Omental fat pad (tissue), 4 donors: Measurements from ENCODE around the gene RTN4RL1. TPM values are rescaled to one million over a fixed set of nuclear protein-coding genes. Genes with fewer than 3 reads are reported as not detected.

ENCODE experiments used
- ATAC-seq: fragments of 150-250 bp; one replicate; pipeline ENCODE4 v1.9.1; 2016; ENCODE audit warnings: mild to moderate bottlenecking, moderate library complexity; ENCODE audit not compliant: low FRiP score
- DNase-seq: peaks from one replicate; pipeline ENCODE4 v3.0.0-alpha.2; 2019; ENCODE audit warnings: low spot score
- total RNA-seq, 4 donors: library from RNA; depleted of rRNA; stranded (reverse); fragments of >200 nt; gene quantifications; one replicate each; pipeline ENCODE4 v1.1.0, GENCODE V29; 2016
- TF ChIP-seq, protein P1 (sequence below), 3 donors: fragments of 450-650 bp; IDR thresholded peaks; one replicate each; pipeline ENCODE4 v1.5.1; 2016 to 2017; ENCODE audit warnings: antibody characterized with exemption in 3 of 3, mild to moderate bottlenecking in 3 of 3, moderate library complexity in 2 of 3

The RTN4RL1 gene
- total RNA-seq, 4 donors from 2014 or later: 4.5 to 5.2 (median 4.6) TPM

GRCh38 chr17:2037155-2037554 is 12.0 kb upstream of the RTN4RL1 start:
- ATAC-seq (no peak), DNase-seq (no peak)
- TF ChIP-seq, protein P1, sequence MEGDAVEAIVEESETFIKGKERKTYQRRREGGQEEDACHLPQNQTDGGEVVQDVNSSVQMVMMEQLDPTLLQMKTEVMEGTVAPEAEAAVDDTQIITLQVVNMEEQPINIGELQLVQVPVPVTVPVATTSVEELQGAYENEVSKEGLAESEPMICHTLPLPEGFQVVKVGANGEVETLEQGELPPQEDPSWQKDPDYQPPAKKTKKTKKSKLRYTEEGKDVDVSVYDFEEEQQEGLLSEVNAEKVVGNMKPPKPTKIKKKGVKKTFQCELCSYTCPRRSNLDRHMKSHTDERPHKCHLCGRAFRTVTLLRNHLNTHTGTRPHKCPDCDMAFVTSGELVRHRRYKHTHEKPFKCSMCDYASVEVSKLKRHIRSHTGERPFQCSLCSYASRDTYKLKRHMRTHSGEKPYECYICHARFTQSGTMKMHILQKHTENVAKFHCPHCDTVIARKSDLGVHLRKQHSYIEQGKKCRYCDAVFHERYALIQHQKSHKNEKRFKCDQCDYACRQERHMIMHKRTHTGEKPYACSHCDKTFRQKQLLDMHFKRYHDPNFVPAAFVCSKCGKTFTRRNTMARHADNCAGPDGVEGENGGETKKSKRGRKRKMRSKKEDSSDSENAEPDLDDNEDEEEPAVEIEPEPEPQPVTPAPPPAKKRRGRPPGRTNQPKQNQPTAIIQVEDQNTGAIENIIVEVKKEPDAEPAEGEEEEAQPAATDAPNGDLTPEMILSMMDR (IDR thresholded peaks at IDR 0.05): no peak

DNA sequence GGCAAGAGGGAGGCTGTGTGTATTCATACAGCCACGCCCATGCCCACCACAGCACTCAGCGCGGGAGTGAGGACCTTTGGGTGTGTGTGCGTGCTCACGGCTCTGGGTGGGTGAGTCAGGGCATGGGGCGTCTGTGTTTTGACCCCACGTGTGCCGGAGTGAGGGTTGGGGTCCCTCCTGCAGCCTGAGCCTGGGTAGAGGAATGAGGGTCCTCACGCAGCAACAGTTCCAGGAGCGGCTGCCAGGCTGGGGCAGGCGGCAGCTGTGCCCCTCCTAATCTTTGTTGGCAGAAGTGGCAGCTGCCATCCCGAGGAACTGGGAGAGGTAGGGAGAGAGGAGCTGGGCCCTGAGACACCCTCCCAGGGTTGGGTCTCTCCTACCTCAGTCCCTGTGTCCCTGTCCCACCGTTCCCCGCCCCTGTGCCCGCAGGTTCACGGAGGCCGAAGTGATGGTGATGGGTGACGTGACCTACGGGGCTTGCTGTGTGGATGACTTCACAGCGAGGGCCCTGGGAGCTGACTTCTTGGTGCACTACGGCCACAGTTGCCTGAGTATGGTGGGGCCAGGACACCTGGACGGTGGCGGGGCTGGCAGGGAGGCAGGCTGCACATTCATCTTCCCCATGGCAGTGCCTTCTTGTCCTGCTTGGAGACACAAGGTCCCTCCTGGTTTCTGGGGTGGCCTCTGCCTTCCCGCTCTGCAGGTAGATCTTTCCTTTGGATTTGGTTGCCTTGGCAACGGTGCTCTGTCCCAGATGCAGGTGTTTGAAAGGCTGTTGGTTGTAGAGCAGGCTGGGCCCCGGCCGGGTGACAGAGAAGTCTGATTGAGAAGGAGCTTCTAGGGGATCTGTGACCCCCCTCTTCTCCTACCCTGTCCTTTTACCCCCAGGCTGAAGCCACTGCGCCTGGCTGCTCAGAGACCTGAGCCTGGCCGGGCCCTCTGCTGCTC is 10.7 kb upstream of the RTN4RL1 start:
- TF ChIP-seq, protein P1 (IDR thresholded peaks at IDR 0.05): no peak
- ATAC-seq (no peak), DNase-seq (no peak)

DNA sequence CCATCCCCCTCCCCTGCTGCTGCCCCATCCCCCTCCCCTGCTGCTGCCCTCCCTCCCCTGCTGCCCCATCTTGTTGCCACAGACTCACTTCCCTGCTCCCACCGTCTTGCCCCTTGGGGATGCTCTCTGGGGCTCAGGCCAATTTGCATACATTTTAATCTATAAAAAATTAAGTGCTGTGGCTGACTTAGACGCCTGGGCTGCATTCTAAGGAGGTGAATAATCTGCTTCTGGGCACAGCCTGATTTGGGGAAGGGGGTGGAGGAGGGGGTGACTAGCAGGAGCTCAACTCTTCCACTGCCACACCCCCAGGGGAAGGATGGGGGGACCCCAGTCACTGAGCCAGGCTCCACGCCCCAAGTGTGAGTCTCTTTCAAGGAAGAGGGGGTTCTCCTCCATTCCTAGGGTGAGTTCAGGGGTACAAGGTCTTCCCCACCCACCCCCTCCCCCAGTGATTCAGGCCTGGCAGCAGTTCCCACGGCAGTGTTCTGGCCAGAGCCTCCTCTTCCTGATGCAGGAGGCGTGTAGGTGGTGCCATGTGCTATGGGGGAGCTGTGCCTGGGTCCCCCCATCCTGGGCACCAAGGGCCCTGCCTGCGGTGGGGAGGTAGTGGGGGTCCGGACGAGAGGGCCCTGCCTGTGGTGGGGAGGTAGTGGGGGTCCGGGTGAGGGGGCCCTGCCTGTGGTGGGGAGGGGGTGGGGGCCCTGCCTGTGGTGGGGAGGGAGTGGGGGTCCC is 9.8 kb upstream of the RTN4RL1 start:
- ATAC-seq (no peak), DNase-seq (no peak)
- TF ChIP-seq, protein P1 (IDR thresholded peaks at IDR 0.05): no peak

- TF ChIP-seq, protein P1 (IDR thresholded peaks at IDR 0.05): no peak
- DNase-seq (no peak), ATAC-seq (no peak)
Observed at GRCh38 chr17:2034157-2034556, 9.0 kb upstream of the RTN4RL1 start.

GRCh38 chr17:2033153-2033552 is 8.0 kb upstream of the RTN4RL1 start:
- ATAC-seq (no peak), DNase-seq (no peak)
- TF ChIP-seq, protein P1 (IDR thresholded peaks at IDR 0.05): no peak

DNA sequence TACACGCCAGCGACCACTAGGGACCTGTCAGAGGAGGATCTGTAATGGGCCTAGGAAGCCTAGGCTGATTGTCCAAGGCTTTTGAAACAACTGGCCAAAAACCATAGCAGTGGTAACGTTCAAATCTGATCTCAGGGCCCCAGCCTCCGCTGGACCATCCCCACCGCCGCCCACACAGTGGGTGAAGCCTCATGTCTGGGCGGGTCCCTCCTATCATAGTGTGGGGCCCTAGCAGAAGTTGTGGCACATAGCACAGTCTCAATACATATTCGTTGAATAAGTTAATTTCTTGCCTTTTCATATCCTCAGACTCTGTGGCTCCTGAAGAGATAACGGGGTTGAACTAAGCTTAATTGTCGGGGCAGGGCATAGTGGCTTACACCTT is 5.6 kb upstream of the RTN4RL1 start:
- DNase-seq (no peak), ATAC-seq (no peak)
- TF ChIP-seq, protein P1 (IDR thresholded peaks at IDR 0.05): no peak
